Heart right ventricle (tissue), 16 donors: Measurements from ENCODE around the gene LDLRAD4. TPM values are rescaled to one million over a fixed set of nuclear protein-coding genes. Genes with fewer than 3 reads are reported as not detected.

Experiments used
- ATAC-seq, 8 donors: fragments of 200-7000 bp; cut with Tn5 transposase; one replicate each; pipeline ENCODE4 v1.9.1; 2020; ENCODE audit warnings: mild to moderate bottlenecking in 8 of 8, moderate library complexity in 8 of 8, moderate number of reproducible peaks in 1 of 8
- DNase-seq, 2 donors: peaks; one replicate each; pipeline ENCODE4 v3.0.0-alpha.2; 2020
- H3K27ac ChIP-seq, 10 donors: fragments of 200-600 bp; sonication (generic) in 2 of 10; one replicate each; pipeline versions ENCODE4 v1.5.0 to v1.8.0; 2020 to 2022; ENCODE audit warnings: mild to moderate bottlenecking in 3 of 10
- H3K27me3 ChIP-seq, 7 donors: fragments of 200-600 bp; one replicate each; pipeline ENCODE4 v1.8.0; 2021 to 2022; ENCODE audit warnings: mild to moderate bottlenecking in 2 of 7
- H3K36me3 ChIP-seq, 9 donors: fragments of 200-600 bp; sonication (generic) in 1 of 9; one replicate each; pipeline versions ENCODE4 v1.5.0 to v1.8.0; 2020 to 2022; ENCODE audit warnings: mild to moderate bottlenecking in 2 of 9
- H3K4me1 ChIP-seq, 9 donors: fragments of 200-600 bp; sonication (generic) in 1 of 9; one replicate each; pipeline versions ENCODE4 v1.5.0 to v1.8.0; 2020 to 2022; ENCODE audit warnings: mild to moderate bottlenecking in 4 of 9
- H3K4me3 ChIP-seq, 10 donors: fragments of 200-600 bp; sonication (generic) in 2 of 10; one replicate each; pipeline versions ENCODE4 v1.5.0 to v1.8.0; 2020 to 2022; ENCODE audit warnings: mild to moderate bottlenecking in 7 of 10, moderate library complexity in 2 of 10
- H3K9me3 ChIP-seq, 11 donors: fragments of 200-600 bp in 10 of 11; sonication (generic) in 2 of 11; one replicate each; pipeline versions ENCODE4 v1.5.0 to v1.8.0; 2013 to 2022; ENCODE audit warnings: mild to moderate bottlenecking in 2 of 11, control low read depth in 1 of 11, moderate library complexity in 1 of 11
- WGBS, 2 donors: extraction: QIAGEN DNeasy Blood & Tissue Kit; methylation state at CpG; one replicate each; pipeline ENCODE4 v1.1.7; 2013; ENCODE audit warnings: inconsistent platforms in 1 of 2; 5-methylcytosine and 5-hydroxymethylcytosine counted together
- intact Hi-C, 10 donors: fragments of 100-400 bp; cut with DNase I; formaldehyde crosslinking; loops; one replicate each; pipeline versions ENCODE4 v1.11.1 to v1.14.2; 2022
- long read RNA-seq, 3 donors: library from polyadenylated mRNA; unstranded; transcript quantifications; one replicate each; pipeline ENCODE4 v2.0.0, GENCODE V29; 2020 to 2021
- polyA plus RNA-seq, 2 donors: library from polyadenylated mRNA; stranded (reverse); fragments of 200-250 nt; gene quantifications; one replicate each; pipeline ENCODE4 v1.2.3, GENCODE V29; 2013
- total RNA-seq, 10 donors: library from RNA; stranded (reverse); fragmentation: NEBNext Ultra II Directional in 3 of 10; extraction: Animal tissue kit (Norgen Biotek cat#: 25700) in 3 of 10; gene quantifications; one replicate each; pipeline versions ENCODE4 v1.2.1 to v1.2.4, GENCODE V29; 2021 to 2023
- TF ChIP-seq, protein P1 (sequence below), 9 donors: fragments of 200-600 bp; sonication (generic) in 2 of 9; IDR thresholded peaks; one replicate each; pipeline versions ENCODE4 v1.5.0 to v1.8.0; 2021 to 2022; ENCODE audit warnings: antibody characterized with exemption in 9 of 9, mild to moderate bottlenecking in 5 of 9, moderate library complexity in 1 of 9
- donor health status: Arrhythmogenic right ventricular cardiomyopathy.
- donor health status: ischemic (EF 13 %, LVEDD 7.1; RV severe dilation, severe dysfunction).
- donor health status: healthy with polysubstance abuse.
- donor health status: DM: no; HTN: yes; CAD: no.
- donor health status: DM: no; HTN: no; CAD: no.
- donor health status: ischemic (EF 25% LVEDD 6.9; RV normal size, moderate dysfunction).
- donor health status: ischemic (EF 25% LVEDD 5.7; RV mildly dilated, moderate dysfunction).
- donor health status: healthy.
- donor health status: DM: yes; HTN: yes; CAD: no.
- donor health status: Ischemic cardiomyopathy.
- donor health status: ischemic (EF 35%, LVEDD 5.7; RV mildly dilated, moderate dysfunction).
- donor health status: nonischemic (EF 11% LVEDD 7.7; RV severe dilation, severe dysfunction).
- donor health status: DM: yes; HTN: yes; CAD: no.
- donor health status: PGD.
- donor health status: ischemic (EF 29% LVEDD 5.4; RV normal size, mild dysfunction).
- donor health status: nonischemic (EF 23%, LVEDD 6.1; RV moderate dilation, normal function).

LDLRAD4 gene
- total RNA-seq, result 10 to 100 TPM; 26.3 to 74.6 (median 35.4) TPM
- polyA plus RNA-seq, result 10 to 100 TPM in 1 of 2 donors, 1 to 10 TPM in 1; 5.4 to 12.1 TPM
- long read RNA-seq, donor 1, partial matches to known transcripts, result 0 of 17 reads
- long read RNA-seq, donor 1, other reads (novel, unspliced or antisense), result 16 of 17 reads
- long read RNA-seq, donor 2, partial matches to known transcripts, result 4 of 43 reads
- long read RNA-seq, donor 2, other reads (novel, unspliced or antisense), result 38 of 43 reads
- long read RNA-seq, donor 3, full-length matches to known transcripts, result 80 of 123 reads
- long read RNA-seq, donor 3, partial matches to known transcripts, result 2 of 123 reads
- long read RNA-seq, donor 3, other reads (novel, unspliced or antisense), result 41 of 123 reads

DNA sequence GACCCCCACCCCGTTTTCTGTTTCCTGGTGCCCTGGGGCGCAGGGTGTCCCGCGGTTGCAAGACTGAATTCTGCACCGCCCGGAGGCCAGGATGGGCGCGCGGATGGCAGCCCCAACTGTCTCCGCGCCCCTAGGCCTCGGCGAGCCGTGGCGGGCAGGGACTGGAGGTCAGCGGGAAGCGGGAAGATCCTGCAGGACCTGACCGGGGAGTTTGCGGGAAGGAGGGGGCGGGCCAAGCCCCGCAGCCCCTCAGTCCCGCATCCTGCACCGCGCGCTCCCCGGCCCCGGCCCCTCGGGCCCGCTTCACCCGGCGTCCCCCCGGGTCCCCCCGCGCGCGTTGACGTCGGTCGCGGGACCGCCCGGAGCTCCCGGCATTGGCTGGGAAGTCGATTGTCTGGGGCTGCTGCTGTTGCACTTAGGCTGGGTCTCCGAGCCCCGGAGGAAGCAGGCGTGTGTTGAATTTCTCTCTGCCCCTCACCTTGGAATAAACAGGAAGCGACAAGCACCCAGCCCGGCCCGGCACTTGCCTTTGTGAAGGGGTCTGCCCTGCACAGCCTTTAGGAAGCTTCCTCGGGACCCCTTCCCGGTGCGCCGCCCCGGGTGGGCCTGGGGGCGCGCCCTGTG, at the start of gene LDLRAD4:
LDLRAD4 (plus strand) TSS at position 393 of the 624 bp plus-strand sequence.
- Histone ChIP-seq H3K4me3 (peak within 1 kb of the TSS; percentile 57 to 96 (median 80)), H3K4me1 (peaks cover 13 to 60% (median 56%) of the 10 kb centered on the region in 9 donors), H3K9me3 (no peaks in the 10 kb centered on the region), H3K27ac (peak within 1 kb of the TSS; percentile 82 to 98 (median 94)), H3K36me3 (no peaks in the 10 kb centered on the region), H3K27me3 (peaks cover 0 to 29% (median 0%) of the 10 kb centered on the region in 7 donors)
- TF ChIP-seq, protein P1, sequence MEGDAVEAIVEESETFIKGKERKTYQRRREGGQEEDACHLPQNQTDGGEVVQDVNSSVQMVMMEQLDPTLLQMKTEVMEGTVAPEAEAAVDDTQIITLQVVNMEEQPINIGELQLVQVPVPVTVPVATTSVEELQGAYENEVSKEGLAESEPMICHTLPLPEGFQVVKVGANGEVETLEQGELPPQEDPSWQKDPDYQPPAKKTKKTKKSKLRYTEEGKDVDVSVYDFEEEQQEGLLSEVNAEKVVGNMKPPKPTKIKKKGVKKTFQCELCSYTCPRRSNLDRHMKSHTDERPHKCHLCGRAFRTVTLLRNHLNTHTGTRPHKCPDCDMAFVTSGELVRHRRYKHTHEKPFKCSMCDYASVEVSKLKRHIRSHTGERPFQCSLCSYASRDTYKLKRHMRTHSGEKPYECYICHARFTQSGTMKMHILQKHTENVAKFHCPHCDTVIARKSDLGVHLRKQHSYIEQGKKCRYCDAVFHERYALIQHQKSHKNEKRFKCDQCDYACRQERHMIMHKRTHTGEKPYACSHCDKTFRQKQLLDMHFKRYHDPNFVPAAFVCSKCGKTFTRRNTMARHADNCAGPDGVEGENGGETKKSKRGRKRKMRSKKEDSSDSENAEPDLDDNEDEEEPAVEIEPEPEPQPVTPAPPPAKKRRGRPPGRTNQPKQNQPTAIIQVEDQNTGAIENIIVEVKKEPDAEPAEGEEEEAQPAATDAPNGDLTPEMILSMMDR (IDR thresholded peaks at IDR 0.05), result no peak
- DNase-seq, result peak; percentile 73 to 76
- WGBS, 2 donors, result 1 to 2% methylated on average over 57 of the region's 57 CpGs
- peak; percentile 27 to 54 (median 46) for ATAC-seq
- intact Hi-C loops, result loop anchor here (2.0 to 10.0 kb wide), 17 partner anchors 69 to 586 kb away; partner anchors contain the start of genes FAM210A (in 2 of the 10) and RNMT (in 2 of the 10)

DNA sequence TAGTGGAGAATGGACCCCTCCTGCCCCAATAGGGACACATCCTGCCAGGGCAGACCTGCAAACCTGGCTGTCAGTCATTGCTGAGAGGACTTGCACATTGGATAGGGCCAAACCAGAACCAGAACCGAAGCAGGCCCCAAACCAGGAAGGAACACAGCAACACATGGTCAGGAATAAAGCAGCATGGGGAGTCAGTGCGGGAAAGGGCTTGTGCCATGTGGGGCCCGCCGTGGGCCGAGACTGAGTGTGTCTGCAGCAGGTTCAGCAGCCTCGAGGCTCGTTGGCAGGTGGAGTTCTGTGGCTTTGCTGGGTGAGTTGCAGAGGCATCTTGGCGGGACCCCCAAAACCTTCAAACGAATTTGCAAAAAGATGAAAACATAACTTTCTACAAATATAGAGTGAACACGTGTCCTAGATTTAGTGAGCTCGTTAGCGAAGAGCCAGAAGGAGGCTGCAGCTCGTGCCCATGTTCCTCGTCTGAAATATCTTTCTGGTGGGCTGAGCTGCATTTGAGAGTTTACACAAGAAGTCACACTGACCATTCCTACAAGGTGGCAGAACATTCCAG, 44.9 kb upstream of the LDLRAD4 start:
- WGBS, 2 donors, result 94 to 95% methylated on average over 14 of the region's 14 CpGs

DNA sequence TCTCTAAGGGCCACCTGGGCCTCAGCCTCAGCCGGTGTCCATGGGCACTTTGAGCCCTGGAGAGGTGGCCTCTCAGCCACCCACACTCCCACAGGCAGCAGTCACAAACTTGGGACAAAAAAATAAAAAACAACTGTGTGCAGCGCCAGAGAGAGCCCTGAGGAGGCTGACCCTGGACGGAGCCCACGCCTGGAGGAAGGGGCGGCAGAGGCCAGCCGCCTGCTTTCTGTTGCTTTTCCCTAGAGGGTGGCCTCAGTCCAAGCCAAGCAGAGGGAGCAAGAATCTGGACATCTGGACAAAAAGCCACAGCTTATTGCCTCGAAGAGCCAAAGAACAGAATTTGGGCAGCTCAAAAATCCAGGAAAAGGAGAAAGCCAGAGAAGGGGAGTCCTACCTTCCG, 43.3 kb upstream of the LDLRAD4 start:
- ATAC-seq (peak in 5 of 8 donors; percentile 45 to 69 (median 50)), DNase-seq (no peak)
- intact Hi-C loops, result no loop called here
- 51% methylated on average over 8 of the region's 8 CpGs for WGBS, 2 donors
- no peak overlapping the region for H3K4me3 ChIP-seq
- peaks cover 0 to 7% (median 0%) of the 10 kb centered on the region in 9 donors for H3K4me1 ChIP-seq
- H3K36me3 ChIP-seq, result no peaks in the 10 kb centered on the region
- no peaks in the 10 kb centered on the region for H3K9me3 ChIP-seq
- TF ChIP-seq, protein P1 (IDR thresholded peaks at IDR 0.05), result no peak
- no peak overlapping the region for H3K27ac ChIP-seq
- H3K27me3 ChIP-seq, result no peaks in the 10 kb centered on the region

More for the DNA sequence above, 44.9 kb upstream of the LDLRAD4 start:
- no peaks in the 10 kb centered on the region for H3K36me3 ChIP-seq
- TF ChIP-seq, protein P1 (IDR thresholded peaks at IDR 0.05), result no peak
- DNase-seq (no peak), ATAC-seq (no peak)
- H3K4me1 ChIP-seq, result peaks cover 0 to 7% (median 0%) of the 10 kb centered on the region in 9 donors
- intact Hi-C loops, result no loop called here
- no peak overlapping the region for H3K27ac ChIP-seq
- H3K9me3 ChIP-seq, result no peaks in the 10 kb centered on the region
- no peak overlapping the region for H3K4me3 ChIP-seq
- H3K27me3 ChIP-seq, result no peaks in the 10 kb centered on the region

DNA sequence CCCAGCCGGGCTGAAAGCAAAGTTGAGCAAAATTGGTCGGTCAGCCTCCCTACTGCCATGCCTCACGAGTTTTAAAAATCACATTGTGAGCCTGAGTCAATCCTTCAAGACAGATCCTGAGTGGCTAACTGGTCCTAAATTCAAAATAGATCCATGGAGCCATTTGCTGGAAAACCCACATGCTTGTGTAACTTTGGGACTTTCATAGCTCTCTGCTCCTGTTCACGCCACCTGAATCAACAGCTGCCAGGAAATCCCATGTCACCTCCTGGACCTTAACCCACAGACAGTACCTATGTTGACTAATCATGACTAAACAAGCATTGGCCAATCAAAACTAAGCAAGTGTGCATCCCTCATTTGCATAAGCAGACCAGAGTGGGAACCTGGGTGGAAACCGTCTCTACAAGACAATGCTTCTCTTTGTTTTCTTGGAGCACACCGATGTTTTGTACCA, 42.8 kb upstream of the LDLRAD4 start:
- Histone ChIP-seq H3K4me3 (no peak overlapping the region), H3K9me3 (no peaks in the 10 kb centered on the region), H3K4me1 (peaks cover 0 to 7% (median 0%) of the 10 kb centered on the region in 9 donors), H3K27ac (no peak overlapping the region), H3K27me3 (no peaks in the 10 kb centered on the region), H3K36me3 (no peaks in the 10 kb centered on the region)
- intact Hi-C loops, result no loop called here
- ATAC-seq (peak in 2 of 8 donors; percentile 7 to 22), DNase-seq (no peak)
- WGBS, 2 donors, result 92 to 94% methylated on average over 6 of the region's 6 CpGs
- TF ChIP-seq, protein P1 (IDR thresholded peaks at IDR 0.05), result no peak
